H9 (cell line): ENCODE results near the gene ZNF524. TPM values are rescaled to one million over a fixed set of nuclear protein-coding genes. Genes with fewer than 3 reads are reported as not detected.

ENCODE experiments used
- DNase-seq: peaks from one replicate; pipeline ENCODE4 v3.0.0-alpha.2; 2017
- H2AFZ ChIP-seq: one replicate; pipeline ENCODE4 v1.6.1; 2013; ENCODE audit warnings: mild to moderate bottlenecking, low read length, control low read depth, moderate library complexity
- H2AK5ac ChIP-seq: 2 replicates; pipeline ENCODE4 v1.6.1; 2013; ENCODE audit warnings: low read length, control low read depth, mixed read lengths; ENCODE audit not compliant: insufficient read length
- H2BK120ac ChIP-seq: one replicate; pipeline ENCODE4 v1.6.1; 2013; ENCODE audit warnings: low read depth, mild to moderate bottlenecking, low read length, control low read depth, inconsistent platforms; ENCODE audit not compliant: poor library complexity, severe bottlenecking
- H2BK12ac ChIP-seq: 2 replicates; pipeline ENCODE4 v1.6.1; 2013; ENCODE audit warnings: low read length, control low read depth, mixed read lengths, low read depth; ENCODE audit not compliant: insufficient read length
- H2BK15ac ChIP-seq: 2 replicates; pipeline ENCODE4 v1.6.1; 2013; ENCODE audit warnings: low read depth, low read length, control low read depth
- H2BK20ac ChIP-seq: one replicate; pipeline ENCODE4 v1.6.1; 2013; ENCODE audit warnings: low read depth, mild to moderate bottlenecking, low read length, control low read depth, inconsistent platforms; ENCODE audit not compliant: poor library complexity, severe bottlenecking
- H2BK5ac ChIP-seq: 2 replicates; pipeline ENCODE4 v1.6.1; 2013; ENCODE audit warnings: low read length, control low read depth, mixed read lengths; ENCODE audit not compliant: insufficient read length
- H3K14ac ChIP-seq: 2 replicates; pipeline ENCODE4 v1.6.1; 2013; ENCODE audit warnings: low read length, control low read depth; ENCODE audit not compliant: insufficient read depth
- H3K18ac ChIP-seq: 2 replicates; pipeline ENCODE4 v1.6.1; 2013; ENCODE audit warnings: low read depth, mild to moderate bottlenecking, mixed read lengths, low read length, control low read depth; ENCODE audit not compliant: insufficient read length
- H3K23ac ChIP-seq: 2 replicates; pipeline ENCODE4 v1.6.1; 2013; ENCODE audit warnings: low read length, control low read depth, mixed read lengths, low read depth; ENCODE audit not compliant: insufficient read length
- H3K23me2 ChIP-seq: 2 replicates; pipeline ENCODE4 v1.6.1; 2013; ENCODE audit warnings: low read depth, mild to moderate bottlenecking, mixed read lengths, low read length, control low read depth; ENCODE audit not compliant: insufficient read length, poor library complexity, severe bottlenecking
- H3K27ac ChIP-seq: 2 replicates; pipeline ENCODE4 v1.5.1; 2013; ENCODE audit warnings: low read length, control low read depth, mixed read lengths, low read depth; ENCODE audit not compliant: insufficient read length
- H3K27me3 ChIP-seq: 2 replicates; pipeline ENCODE4 v1.6.1; 2013; ENCODE audit warnings: low read length, control low read depth, inconsistent platforms; ENCODE audit not compliant: insufficient read depth
- H3K4ac ChIP-seq: 2 replicates; pipeline ENCODE4 v1.6.1; 2013; ENCODE audit warnings: low read depth, mild to moderate bottlenecking, control low read depth, inconsistent platforms, low read length, moderate library complexity
- H3K4me1 ChIP-seq: 2 replicates; pipeline ENCODE4 v1.6.1; 2013; ENCODE audit warnings: low read length, control low read depth, inconsistent platforms; ENCODE audit not compliant: insufficient read depth
- H3K4me2 ChIP-seq: 2 replicates; pipeline ENCODE4 v1.6.1; 2013; ENCODE audit warnings: low read length, control low read depth, mixed read lengths; ENCODE audit not compliant: insufficient read length, insufficient read depth
- H3K56ac ChIP-seq: 2 replicates; pipeline ENCODE4 v1.6.1; 2013; ENCODE audit warnings: low read depth, mild to moderate bottlenecking, mixed read lengths, low read length, control low read depth; ENCODE audit not compliant: insufficient read length
- H3K79me1 ChIP-seq: 2 replicates; pipeline ENCODE4 v1.6.1; 2013; ENCODE audit warnings: low read depth, mild to moderate bottlenecking, moderate library complexity, low read length, control low read depth, inconsistent platforms; ENCODE audit not compliant: insufficient read depth, poor library complexity, severe bottlenecking
- H3K79me2 ChIP-seq: 2 replicates; pipeline ENCODE4 v1.6.1; 2013; ENCODE audit warnings: low read length, control low read depth, inconsistent platforms; ENCODE audit not compliant: insufficient read depth
- H3K9ac ChIP-seq: 2 replicates; pipeline ENCODE4 v1.6.1; 2013; ENCODE audit warnings: low read length, control low read depth, mixed read lengths; ENCODE audit not compliant: insufficient read length; ENCODE audit errors: extremely low read depth
- H3K9me3 ChIP-seq: one replicate; pipeline ENCODE4 v1.6.1; 2013; ENCODE audit warnings: low read depth, low read length, inconsistent platforms; ENCODE audit not compliant: control insufficient read depth
- H3T11ph ChIP-seq: one replicate; pipeline ENCODE4 v1.6.1; 2013; ENCODE audit warnings: mild to moderate bottlenecking, low read length, control low read depth, inconsistent platforms
- H4K20me1 ChIP-seq: one replicate; pipeline ENCODE4 v1.6.1; 2013; ENCODE audit not compliant: control insufficient read depth, insufficient read length, insufficient read depth
- H4K5ac ChIP-seq: 2 replicates; pipeline ENCODE4 v1.6.1; 2013; ENCODE audit warnings: low read depth, mild to moderate bottlenecking, mixed read lengths, low read length, control low read depth; ENCODE audit not compliant: insufficient read length
- H4K8ac ChIP-seq: replicated peaks from 2 replicates; pipeline ENCODE4 v1.6.1; 2013; ENCODE audit warnings: low read length, control low read depth, mixed read lengths, low read depth; ENCODE audit not compliant: insufficient read length
- H4K91ac ChIP-seq: 2 replicates; pipeline ENCODE4 v1.6.1; 2013; ENCODE audit warnings: low read depth, mild to moderate bottlenecking, moderate library complexity, mixed read lengths, low read length, control low read depth; ENCODE audit not compliant: insufficient read length
- H3K27ac Mint-ChIP-seq, 3 experiments: 2 replicates in 2 of 3; 3 replicates in 1 of 3; pipeline ENCODE4 v1.8.0; 2020 to 2021; ENCODE audit warnings: mixed read lengths in 3 of 3, mild to moderate bottlenecking in 1 of 3, moderate library complexity in 1 of 3
- H3K27me3 Mint-ChIP-seq: 2 replicates; pipeline ENCODE4 v1.8.0; 2021; ENCODE audit warnings: low read depth, mild to moderate bottlenecking, moderate library complexity, mixed read lengths
- H3K36me3 Mint-ChIP-seq, 3 experiments: 2 replicates in 2 of 3; 3 replicates in 1 of 3; pipeline ENCODE4 v1.8.0; 2020 to 2021; ENCODE audit warnings: low read depth in 3 of 3, mixed read lengths in 3 of 3; ENCODE audit not compliant: insufficient read depth in 1 of 3
- H3K4me1 Mint-ChIP-seq, 2 experiments: 2 replicates each; pipeline ENCODE4 v1.8.0; 2020; ENCODE audit warnings: mixed read lengths in 2 of 2
- H3K4me3 Mint-ChIP-seq, 2 experiments: 2 replicates in 1 of 2; 3 replicates in 1 of 2; pipeline ENCODE4 v1.8.0; 2020 to 2021; ENCODE audit warnings: mild to moderate bottlenecking in 2 of 2, mixed read lengths in 2 of 2, moderate library complexity in 1 of 2
- H3K9me3 Mint-ChIP-seq, 2 experiments: 2 replicates in 1 of 2; 3 replicates in 1 of 2; pipeline ENCODE4 v1.8.0; 2020; ENCODE audit warnings: mild to moderate bottlenecking in 2 of 2, mixed read lengths in 2 of 2, moderate library complexity in 1 of 2
- CTCF ChIP-seq: fragments of 200-600 bp; sonication (generic); conservative IDR thresholded peaks from 3 replicates; pipeline ENCODE4 v1.8.0; 2021; ENCODE audit warnings: antibody characterized with exemption, mild to moderate bottlenecking
- WGBS: extraction: QIAGEN DNeasy Blood & Tissue Kit; methylation state at CpG from one replicate; pipeline ENCODE4 v1.1.7; 2013; ENCODE audit warnings: missing lambda C conversion rate, low lambda C conversion rate, mixed read lengths; ENCODE audit not compliant: insufficient read length; ENCODE audit errors: extremely low coverage; 5-methylcytosine and 5-hydroxymethylcytosine counted together
- total RNA-seq: library from RNA; stranded (reverse); gene quantifications from 2 replicates; pipeline ENCODE4 v1.2.1, GENCODE V29; 2021

The ZNF524 gene
- total RNA-seq, 1 experiment from 2014 or later: 3.0 TPM

- Histone ChIP-seq H3K18ac (no peak overlapping the region), H2AFZ (no peak overlapping the region), H4K5ac (no peak overlapping the region), H2BK12ac (no peak overlapping the region), H2BK15ac (no peak overlapping the region), H2AK5ac (no peak overlapping the region), H4K8ac (no peak overlapping the region), H3K79me1 (peaks cover 3% of the 10 kb centered on the region), H3K4me2 (no peak overlapping the region), H3K79me2 (peaks cover 7% of the 10 kb centered on the region; the same call in 1 of the 2 replicates), H3K9ac (no peak overlapping the region), H3K4me1 (no peaks in the 10 kb centered on the region), H4K20me1 (no peaks in the 10 kb centered on the region), H3K4ac (no peak overlapping the region), H2BK20ac (no peak overlapping the region), H3K23me2 (peaks cover 40% of the 10 kb centered on the region), H3K23ac (no peak overlapping the region), H3K9me3 (no peaks in the 10 kb centered on the region), H3K27me3 (no peaks in the 10 kb centered on the region), H3K56ac (no peak overlapping the region), H2BK5ac (no peak overlapping the region), H3K14ac (no peak overlapping the region), H2BK120ac (no peak overlapping the region), H4K91ac (no peak overlapping the region), H3T11ph (no peak overlapping the region), H3K27ac (no peak overlapping the region)
- no peak for DNase-seq
- H3K4me3 Mint-ChIP-seq: peak overlapping the region; percentile 48 to 75
- peaks cover 23 to 37% of the 10 kb centered on the region in 2 experiments for H3K4me1 Mint-ChIP-seq
- no peak overlapping the region for H3K27ac Mint-ChIP-seq
- WGBS: no CpG with 5 or more reads among the region's 5 CpGs
- TF ChIP-seq CTCF: no peak
- H3K27me3 Mint-ChIP-seq: peaks cover 1% of the 10 kb centered on the region; the same call in 1 of the 2 replicates
- peaks cover 16 to 41% (median 32%) of the 10 kb centered on the region in 3 experiments for H3K36me3 Mint-ChIP-seq
- peaks cover 0 to 4% of the 10 kb centered on the region in 2 experiments; a peak in 2 of 5 replicates for H3K9me3 Mint-ChIP-seq
Observed at GRCh38 chr19:55645512-55645881, 45.4 kb downstream of the ZNF524 start.
